Measurements from ENCODE around the gene SAMD4A.

GRCh38 chr14:54584097-54584496, 17.2 kb downstream of the SAMD4A start:
- TF ChIP-seq CTCF (conservative IDR thresholded peaks at IDR 0.05; ENCODE audit: low read length) (no peak), EZH2phosphoT487 (IDR thresholded peaks at IDR 0.05; ENCODE audit: borderline replicate concordance, low read depth, low read length) (no peak)
